ENCODE measurements around the gene GFRA1.
"Not testable (repeated sequence)": the region's sequence is repeated elsewhere in the genome, so short reads cannot be mapped to it uniquely, and the experiment has no call there.

The GFRA1 gene

DNA sequence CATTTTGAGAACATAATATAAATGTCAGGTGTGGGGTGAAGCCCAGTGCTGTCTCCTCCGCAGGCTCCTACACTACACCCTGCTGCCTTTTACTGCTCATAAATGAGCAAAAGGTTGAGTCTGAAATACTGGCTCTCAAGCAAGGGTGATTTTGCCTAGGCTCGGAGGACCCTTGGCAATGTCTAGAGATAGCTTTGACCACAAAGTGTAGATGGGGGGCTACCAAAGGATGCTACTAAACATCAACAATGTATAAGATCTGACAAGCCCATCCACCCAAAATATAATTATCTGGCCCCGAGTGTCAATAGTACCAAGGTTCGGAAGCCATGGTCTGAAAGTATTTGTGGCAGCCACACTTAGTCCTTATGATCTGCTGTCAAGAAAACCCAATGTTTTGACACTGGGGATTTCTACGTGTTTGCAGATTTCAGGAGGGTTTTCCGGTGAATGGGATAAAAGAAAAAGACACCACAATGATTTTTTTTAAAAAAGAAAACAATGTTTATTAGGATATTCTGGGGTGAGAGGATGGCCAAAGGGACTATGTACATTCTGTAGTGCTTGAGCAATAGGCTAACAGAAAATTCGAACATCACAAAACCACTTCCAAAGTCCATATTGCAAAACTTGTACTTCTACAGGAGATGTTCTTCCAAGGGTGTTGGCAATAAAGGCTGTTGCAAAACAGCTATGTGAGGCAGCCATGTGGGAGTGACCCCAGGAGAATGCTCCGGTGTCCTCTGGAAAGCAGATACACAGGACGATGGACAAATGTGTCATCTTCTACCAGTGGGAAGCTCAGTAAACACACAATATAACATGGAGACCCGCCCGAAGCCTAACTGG lies 216.3 kb downstream of the GFRA1 start:
- DNase-seq: no peak

DNA sequence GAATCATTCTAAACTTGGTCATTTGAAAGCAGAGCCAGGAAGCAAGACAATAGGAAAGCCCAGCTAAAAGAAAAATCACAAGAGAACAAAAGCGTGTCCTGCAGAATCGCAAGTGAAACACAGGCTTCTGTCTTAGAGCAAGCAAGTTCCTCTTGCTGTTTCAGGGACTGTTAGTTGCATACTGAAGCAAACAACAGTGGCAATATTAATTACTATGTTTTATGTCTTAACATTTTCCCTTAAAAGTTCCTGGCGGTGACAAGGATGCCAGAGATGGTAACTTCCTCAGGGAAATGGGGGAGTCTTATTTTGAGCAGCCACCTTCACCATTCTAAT lies 217.1 kb downstream of the GFRA1 start:
- DNase-seq: no peak

DNA sequence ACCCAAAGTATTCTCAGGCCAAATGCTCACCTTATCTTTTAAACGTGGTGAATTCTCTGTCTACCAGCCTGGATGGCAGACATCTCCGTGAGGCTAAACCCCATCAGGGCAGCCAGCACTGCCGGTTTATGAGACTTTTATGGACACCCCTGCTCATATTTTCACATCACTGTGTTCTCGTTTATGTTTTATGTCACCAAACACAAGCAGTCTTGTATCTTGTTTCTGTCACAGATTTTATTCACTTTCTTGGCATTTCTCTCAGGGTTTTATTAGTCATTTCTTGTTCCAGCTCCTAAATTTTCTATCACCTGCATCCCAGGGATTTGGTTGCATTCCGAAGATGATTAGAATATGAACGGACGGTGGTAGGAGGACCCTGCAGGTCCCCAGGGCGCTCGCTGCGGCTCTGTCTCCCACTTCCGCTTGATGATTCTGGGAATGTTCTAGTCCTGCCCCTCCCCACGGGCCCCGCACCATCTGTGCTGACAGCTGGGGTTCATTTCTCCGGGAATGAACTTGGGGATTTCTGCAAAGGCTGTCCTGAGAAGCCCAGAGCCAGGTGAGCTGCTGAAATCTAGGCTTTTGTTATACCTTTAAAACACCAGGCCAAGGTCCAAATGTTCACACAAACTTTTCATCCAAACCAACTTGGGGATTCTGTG lies 217.6 kb downstream of the GFRA1 start:
- peak; percentile 24 for DNase-seq

DNA sequence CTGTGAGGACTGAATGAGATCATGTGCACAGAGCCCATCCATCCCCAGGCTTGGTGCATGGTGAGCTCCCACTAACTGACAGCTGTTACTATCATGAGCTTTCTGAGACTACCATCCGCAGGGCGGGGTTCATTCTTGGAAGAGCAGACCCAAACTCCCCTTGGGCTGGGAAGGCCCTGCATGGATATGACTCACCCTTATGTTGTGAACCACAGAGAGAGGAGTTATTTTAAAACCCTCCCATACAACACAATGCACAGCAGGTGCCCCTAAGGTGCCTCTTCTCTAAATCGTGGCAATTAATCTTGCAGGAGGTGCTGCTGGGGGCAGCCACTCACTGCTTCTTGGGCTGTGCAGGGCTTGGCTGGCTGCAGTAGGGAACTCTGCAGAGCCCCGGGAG lies 219.1 kb downstream of the GFRA1 start:
- peak; percentile 14 for DNase-seq

DNA sequence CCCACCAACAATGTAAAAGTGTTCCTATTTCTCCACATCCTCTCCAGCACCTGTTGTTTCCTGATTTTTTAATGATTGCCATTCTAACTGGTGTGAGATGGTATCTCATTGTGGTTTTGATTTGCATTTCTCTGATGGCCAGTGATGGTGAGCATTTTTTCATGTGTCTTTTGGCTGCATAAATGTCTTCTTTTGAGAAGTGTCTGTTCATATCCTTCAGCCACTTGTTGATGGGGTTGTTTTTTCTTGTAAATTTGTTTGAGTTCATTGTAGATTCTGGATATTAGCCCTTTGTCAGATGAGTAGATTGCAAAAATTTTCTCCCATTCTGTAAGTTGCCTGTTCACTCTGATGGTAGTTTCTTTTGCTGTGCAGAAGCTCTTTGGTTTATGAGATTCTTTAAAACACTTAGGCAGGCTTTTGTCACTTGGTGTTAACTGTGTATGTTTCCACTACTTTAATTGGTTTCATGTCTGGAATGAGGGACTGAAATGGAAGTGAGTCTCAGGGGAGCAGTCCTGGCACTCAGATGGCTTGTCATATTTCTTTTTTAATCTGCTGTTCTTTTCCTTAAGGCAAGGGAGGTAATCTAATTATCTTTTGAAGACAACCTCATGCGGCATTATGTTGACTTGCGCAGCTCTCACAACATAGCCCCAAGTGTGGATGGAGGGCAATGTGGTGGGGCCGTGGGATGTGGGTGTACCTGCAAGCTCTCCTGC lies 219.8 kb downstream of the GFRA1 start:
- DNase-seq: not testable (repeated sequence)

DNA sequence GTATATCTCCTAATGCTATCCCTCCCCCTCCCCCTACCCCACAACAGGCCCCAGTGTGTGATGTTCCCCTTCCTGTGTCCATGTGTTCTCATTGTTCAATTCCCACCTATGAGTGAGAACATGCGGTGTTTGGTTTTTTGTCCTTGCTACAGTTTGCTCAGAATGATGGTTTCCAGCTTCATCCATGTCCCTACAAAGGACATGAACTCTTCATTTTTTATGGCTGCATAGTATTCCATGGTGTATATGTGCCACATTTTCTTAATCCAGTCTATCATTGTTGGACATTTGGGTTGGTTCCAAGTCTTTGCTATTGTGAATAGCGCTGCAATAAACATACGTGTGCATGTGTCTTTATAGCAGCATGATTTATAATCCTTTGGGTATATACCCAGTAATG lies 220.5 kb downstream of the GFRA1 start:
- DNase-seq: not testable (repeated sequence)

DNA sequence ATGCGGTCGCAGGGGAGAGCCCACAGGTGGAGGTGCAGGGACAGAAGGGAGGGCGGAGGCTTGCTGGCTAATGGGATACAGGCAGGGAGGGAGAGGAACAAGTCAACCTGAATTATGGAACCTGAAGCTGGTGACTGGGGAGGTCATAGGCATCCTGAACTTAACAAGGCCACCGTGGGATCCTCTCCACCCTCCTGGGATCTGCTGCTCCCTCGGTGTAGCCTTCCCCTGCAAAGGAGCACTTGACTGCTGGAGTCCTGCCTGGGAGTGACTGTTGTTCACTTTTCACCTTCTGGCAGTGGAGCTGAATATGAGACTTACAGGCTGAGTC lies 223.1 kb downstream of the GFRA1 start:
- DNase-seq: no peak

DNA sequence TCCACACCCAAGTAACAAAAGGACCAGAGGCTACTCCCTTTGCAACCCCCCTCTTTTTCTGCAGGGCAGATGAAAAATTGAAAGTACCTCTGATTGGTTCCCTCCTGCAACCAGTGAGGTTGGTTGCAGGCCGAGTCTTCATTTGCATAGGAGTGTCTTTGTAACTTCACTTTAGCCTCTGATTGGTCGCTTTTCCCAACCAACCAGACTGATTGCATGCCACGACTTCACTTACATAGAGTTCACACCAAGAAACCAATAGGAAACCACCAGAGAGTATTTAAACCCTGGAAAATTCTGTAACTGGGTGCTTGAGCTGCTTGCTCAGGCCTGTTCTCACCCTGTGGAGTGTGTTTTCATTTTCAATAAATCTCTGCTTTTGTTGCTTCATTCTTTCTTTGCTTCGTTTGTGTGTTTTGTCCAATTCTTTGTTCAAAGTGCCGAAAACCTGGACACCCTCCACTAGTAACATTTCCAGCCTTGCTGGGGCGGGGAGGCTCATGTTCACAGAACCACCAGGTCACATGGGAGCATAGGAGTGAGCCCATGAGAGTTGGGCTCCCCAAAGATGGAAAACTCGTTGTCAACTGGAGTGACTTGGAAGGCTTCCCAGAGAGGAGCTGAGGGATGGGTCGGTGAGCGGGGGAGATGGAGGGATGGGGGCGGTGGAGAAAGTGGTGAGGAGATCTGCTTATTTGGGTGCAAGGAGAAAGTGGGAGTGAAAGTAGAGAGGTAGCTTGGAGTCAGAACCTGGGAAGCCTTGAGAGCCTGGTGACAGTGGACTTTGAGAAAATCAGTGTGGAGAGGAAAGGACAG lies 223.6 kb downstream of the GFRA1 start:
- DNase-seq: no peak

DNA sequence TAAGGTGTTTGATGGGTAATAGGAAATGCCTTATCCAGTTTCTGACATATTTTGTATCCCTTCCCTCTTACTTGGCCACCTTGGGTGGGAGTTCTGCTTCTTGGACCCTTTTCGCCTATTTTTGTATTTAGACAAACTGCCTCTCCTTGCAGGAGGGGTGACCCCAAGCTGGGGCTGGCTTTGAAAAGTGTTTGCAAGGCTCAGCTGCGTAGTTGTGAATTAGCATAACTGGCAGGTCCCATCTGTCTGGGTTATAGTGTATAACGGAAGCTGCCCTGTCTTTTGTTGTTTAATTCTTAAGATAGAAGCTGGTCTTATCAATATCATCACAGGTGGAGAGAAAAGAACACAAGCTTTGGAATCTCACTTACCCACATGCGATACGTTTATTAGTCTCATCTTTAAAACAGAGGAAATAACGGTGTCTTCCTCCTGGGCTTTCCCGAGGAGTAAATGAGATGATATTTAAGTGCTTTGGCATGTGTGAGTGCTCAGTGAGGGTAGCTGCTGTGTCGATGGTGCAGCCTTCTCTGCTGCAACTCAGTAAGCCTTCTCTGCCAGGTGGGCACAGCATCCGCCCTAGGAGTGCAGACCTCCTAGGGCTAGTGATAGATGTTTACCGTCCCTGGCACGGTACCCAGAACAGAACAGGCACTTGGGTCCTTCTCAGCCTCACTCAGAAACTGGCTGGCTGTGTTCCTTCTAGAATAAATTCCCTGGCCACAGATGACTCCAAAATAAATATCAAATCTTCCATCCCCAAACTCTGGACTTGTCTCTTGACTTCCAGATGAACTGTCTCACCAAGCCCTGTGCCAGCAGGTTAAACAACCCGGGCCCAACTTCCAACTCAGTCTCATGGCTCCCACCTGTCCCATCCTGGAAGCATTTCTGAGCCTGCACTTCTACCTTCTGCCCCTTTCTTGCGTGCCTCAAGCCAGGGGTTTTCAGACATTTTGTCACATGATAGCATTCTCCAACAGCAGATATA lies 227.3 kb downstream of the GFRA1 start:
- no peak for DNase-seq

DNA sequence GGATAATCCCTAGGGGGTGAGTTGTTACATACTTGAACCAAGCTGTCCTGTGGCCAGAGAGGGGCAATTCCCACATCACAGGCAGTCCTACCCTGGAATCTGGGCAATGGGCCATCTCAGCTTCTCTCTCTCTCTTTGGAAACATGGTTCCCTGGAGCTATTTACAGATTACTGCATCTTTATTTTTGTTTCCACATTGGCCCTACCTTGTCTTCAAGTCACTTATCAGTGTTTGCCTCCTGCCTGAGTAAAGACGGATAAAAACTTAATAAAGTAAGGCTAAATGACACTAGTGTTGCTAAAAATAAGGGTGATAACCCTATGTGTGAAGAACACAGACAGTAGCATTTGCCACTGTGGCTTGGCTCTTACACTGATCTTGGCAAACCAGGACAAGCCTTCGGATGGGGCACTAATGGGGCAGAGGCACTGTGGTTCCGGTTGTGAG lies 228.2 kb downstream of the GFRA1 start:
- DNase-seq: peak; percentile 82

DNA sequence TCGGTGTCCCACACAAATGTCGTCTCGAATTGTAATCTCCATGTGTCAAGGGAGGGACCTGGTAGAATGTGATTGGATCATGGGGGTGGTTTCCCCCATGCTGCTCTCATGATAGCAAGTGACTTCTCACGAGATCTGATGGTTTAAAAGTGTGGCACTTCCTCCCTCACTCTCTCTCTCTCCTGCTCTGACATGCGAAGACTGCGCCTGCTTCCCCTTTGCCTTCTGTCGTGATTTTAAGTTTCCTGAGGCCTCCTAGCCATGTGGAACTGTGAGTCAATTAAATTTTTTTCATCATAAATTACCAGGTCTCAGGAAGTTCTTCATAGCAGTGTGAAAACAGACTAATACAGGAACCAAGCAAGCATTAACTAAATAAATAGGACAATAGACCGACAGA lies 229.1 kb downstream of the GFRA1 start:
- DNase-seq: no peak

DNA sequence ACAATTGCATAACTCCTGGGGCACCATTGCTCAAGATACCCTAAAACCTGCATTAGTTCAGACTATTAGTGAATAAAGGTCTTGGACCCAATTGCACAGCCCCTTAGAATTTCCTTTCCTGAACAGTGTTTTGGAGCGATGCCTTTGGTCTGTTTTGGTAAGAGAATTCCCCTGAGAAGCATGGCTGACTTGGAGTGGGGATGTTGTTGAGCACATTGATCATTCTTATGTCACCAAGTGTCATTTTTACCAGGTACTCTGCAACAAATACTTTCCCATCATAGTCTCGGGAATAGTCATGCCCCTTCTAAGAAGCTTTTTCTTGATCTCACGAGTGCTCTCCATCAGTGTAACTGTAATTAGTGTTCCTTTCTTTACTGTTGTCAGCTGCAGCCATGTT lies 229.7 kb downstream of the GFRA1 start:
- DNase-seq: no peak

DNA sequence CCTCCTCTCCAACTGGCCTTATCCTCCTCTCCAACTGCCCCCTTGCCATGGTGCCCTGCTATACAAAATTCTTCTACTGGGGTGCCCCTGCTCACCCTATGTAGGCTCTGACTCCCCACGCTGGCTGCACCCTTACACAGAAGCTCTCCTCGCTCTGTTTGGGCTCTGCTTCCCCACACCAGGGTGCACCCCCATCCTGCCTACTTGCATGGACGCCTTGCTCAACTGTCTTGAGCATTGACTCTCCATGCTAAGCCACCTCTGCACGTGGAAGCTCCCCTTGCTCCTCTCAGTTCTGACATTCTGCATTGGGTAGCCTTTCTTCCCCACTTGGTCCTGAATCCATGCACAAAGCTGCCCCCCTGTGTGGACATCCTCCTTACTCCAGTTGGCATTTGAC lies 231.1 kb downstream of the GFRA1 start:
- DNase-seq: no peak

DNA sequence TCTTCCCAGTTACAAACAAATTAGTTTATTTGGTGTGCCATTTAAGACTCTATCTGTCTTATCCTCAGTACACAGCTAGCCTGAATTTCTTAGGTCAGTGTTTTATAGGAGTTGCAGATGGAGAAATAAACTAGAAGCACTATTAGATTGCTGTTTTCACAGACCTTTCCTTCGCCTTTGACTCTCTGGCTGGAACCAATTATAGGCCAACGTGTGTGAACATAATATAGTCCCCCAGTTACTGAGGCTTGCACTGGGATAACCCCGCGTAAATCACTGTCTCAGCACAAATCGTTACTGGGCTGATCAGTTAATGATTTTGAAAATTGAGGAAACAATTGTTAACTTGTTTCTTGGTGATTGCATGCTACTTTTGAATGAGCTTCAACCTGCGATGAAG lies 233.4 kb downstream of the GFRA1 start:
- no peak for DNase-seq

DNA sequence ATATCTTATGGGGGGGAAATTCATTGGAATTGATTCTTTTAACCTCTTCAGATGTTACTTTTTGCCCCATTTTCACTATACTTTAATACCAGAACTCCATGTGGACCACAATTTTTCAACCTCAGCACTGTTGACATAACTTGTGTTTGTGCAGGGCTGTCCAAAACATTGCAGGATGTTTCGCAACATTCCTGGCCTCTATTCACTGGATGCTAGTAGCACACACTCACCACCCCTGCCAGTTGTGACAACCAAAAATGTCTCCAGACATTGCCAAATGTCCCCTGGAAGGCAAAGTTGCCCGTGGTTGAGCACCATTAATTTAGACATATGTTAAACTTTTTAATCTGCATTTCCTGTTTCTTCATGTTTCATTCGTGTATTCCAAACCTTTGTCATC lies 234.7 kb downstream of the GFRA1 start:
- DNase-seq: peak; percentile 77

DNA sequence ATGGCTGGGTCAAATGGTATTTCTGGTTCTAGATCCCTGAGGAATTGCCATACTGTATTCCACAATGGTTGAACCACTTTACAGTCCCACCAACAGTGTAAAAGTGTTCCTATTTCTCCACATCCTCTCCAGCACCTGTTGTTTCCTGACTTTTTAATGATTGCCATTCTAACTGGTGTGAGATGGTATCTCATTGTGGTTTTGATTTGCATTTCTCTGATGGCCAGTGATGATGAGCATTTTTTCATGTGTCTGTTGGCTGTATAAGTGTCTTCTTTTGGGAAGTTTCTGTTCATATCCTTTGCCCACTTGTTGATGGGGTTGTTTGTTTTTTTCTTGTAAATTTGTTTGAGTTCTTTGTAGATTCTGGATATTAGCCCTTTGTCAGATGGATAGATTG lies 237.6 kb downstream of the GFRA1 start:
- DNase-seq: not testable (repeated sequence)

DNA sequence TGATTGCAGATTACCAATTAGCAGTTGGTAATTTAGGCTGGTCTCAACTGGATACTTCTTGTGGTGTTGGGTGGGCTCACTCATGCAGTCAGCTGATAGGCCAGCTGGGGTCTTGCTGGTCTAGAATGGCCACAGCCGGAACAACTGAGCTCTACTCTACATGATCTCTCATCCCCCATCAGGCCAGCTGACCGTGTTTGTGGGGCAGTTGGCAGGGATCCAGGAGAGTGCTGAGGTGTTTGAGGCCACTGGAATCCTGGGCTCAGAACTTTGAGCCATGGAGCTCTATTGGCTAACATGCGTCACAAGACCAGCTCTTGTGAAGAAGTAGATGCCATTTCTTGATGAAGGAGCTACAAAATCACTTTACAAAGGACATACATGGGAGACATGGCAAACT lies 242.4 kb downstream of the GFRA1 start:
- DNase-seq: no peak

DNA sequence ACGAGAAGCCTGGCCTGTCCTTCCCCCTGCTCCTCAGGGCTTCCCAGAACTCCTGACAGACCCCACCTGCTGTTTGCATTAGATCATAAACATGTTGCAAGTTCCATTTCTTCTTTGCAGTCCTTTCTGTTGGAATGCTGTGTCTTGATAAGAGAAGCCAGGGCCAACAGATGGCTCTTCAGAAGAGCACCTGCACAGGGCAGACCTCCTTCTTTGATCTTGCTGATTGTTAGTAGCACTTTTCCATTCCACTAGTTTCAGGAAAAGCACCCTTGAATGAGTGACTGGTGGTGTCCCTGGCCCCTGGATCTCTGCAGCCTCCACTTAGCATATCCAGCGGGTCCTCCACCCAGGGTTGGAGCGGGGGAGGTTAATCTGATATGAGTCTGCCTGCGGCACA lies 243.2 kb downstream of the GFRA1 start:
- no peak for DNase-seq

DNA sequence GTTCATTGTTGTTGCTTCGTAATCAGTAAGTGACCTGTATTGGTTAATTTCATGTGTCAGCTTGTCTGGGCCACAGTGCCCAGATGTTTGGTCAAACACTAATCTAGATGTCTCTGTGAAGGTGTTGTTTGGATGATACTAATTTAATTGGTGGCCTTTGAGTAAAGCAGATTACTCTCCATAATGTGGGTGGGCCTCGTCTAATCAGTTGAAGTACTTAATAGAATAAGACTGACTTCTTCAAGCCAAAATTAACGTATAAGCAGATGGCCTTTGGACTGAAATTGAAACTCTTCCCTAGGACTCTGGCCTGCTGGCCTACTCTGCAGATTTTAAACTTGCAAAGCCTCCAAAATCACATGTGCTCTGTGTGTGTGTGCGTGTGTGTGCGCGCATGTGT lies 245.7 kb downstream of the GFRA1 start:
- DNase-seq: no peak

DNA sequence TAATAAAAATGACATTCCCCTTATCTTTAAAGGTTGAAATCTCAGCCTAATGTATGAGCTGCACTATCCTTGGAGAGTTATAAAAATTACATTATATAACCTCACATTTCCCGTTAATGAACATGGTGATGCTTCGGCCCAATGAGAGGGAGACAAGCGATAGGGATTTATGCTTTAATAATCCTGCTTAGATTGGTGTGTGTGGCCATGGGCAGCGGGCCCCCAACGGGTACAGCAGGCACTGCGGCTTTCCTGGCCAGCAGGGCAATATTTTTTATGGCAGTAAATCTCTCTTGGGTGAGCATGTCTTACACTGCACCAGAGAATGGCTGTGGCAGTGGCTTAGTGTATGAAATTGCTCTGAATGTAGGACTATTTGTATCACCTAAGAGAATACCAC lies 246.3 kb downstream of the GFRA1 start:
- no peak for DNase-seq

DNA sequence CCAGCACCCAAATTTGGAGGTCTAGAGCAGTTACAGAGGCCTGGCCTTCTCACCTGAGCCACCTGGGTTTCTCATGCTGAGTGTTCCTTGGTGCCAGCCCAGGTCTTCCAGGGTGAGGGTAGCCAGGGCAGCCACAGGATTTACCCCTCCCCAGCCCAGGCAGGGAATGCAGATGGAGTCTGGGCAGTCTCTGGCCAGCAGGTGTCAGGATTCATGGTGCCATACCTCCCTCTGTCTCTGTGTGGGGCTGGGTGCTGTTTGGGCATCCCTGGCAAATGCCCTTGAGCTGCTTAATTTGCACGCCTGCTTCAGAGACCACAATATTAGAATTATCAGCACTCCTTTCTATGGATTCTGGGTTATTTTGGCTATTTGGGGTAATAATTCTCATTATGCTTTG lies 246.7 kb downstream of the GFRA1 start:
- DNase-seq: no peak

Data from fibroblast of skin of scalp (primary cell).